GM21717 (cell line): ENCODE measurements around the gene DYNLT2B.
"Not testable (repeated sequence)": the region's sequence is repeated elsewhere in the genome, so short reads cannot be mapped to it uniquely, and the experiment has no call there.

Source experiments
- ATAC-seq: cut with Tn5 transposase; IDR thresholded peaks from one replicate; pipeline ENCODE4 v1.9.1; 2021; ENCODE audit warnings: mild to moderate bottlenecking, moderate library complexity; ENCODE audit not compliant: unreplicated experiment

DYNLT2B gene

DNA sequence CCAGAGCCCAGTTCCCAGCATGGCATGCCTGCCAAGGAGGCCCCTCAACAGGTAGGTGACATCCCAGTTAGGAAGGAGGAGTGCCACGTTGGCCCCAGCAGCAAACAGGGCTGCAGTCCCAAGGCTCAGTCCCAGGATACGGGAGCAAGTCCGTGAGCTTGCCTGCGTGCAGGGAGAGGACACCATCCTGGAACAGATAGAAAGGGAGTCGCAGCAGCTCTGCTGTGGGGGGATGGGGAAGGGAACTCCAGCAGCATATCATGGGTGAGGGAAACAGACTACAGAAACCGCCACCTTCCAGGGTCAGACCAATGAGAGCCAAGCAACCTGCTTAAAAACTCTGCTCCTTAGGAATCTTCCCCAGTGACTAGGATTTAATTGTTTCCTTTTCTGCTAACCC is 9.4 kb upstream of the DYNLT2B start:
- no peak for ATAC-seq

DNA sequence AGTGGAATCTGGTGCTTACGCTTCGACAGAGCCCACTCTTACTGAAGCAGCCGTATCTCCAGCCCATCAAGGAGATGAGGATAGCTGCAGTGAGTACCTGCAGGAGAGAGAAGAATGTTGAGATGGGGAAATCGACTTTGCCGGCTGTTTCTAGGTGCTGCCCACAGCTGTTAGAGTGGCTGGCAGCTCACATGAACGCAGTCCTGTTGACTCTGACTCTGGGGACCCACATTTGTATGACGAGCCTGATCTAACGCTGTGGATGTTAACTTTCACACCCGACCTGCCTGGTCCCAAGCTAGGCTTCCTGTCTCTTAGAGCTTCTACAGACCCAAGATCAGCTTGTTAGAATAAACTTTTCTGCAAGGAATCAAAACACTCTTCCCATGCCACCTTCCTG is 8.9 kb upstream of the DYNLT2B start:
- ATAC-seq = no peak

GRCh38 chr3:196323691-196324090 is 5.7 kb upstream of the DYNLT2B start:
- ATAC-seq = no peak

DNA sequence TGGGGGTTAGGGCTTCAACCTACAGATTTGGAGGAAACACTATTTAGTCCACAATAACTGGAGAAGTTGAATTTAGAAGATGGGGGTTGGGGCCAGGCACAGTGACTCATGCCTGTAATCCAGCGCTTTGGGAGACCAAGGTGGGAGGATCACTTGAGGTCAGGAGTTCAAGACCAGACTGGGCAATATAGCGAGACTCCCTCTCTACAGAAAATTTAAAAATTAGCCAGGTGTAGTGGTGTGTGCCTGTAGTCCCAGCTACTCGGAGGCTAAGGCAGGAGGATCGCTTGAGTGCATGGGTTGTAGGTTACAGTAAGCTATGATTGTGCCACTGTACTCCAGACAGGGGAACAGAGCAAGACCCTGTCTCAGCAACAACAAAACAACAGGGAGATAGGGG is 5.0 kb upstream of the DYNLT2B start:
- ATAC-seq = no peak

GRCh38 chr3:196321162-196321561 is 3.1 kb upstream of the DYNLT2B start:
- ATAC-seq = no peak

DNA sequence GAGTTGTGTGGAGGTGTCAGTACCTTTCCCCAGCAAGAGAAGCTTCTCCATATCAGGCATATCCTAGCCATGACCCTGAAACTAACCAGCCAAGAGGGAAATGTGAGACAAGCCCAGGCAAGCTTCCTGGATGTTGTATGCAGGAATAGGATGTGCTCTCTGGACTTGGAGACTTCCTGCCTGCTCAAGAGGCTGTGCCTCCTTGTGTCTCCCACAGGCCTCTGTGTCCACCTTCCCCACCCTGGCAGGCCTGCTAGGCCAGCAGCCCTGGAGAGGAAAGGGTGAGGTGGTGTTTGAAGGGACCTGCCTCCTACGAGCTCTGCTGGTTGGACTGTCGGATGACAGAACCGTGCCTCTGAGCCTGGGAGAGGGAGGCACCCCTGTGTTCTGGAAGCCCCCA is 2.1 kb upstream of the DYNLT2B start:
- ATAC-seq = no peak

GRCh38 chr3:196316799-196317686 is 997 bp downstream of the DYNLT2B start:
- not testable (repeated sequence) for ATAC-seq

GRCh38 chr3:196315821-196316220 is 2.2 kb downstream of the DYNLT2B start:
- no peak for ATAC-seq

DNA sequence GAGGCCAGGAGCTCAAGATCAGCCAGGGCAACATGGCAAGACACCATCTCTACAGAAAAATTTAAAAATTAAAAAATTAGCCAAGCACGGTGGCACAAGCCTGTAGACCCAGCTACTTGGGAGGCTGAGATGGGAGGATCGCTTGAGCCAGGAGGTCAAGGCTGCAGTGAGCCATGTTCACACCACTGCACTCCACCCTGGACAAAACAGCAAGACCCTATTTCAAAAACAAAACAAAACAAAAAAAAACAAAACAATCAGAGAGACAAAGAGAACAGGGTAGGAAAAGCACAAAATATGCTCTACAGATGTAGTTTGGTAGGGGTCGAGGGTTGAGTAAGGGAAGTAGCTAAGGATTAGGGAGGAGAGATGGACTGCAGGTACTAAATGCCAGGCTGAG is 3.4 kb downstream of the DYNLT2B start:
- ATAC-seq = no peak

DNA sequence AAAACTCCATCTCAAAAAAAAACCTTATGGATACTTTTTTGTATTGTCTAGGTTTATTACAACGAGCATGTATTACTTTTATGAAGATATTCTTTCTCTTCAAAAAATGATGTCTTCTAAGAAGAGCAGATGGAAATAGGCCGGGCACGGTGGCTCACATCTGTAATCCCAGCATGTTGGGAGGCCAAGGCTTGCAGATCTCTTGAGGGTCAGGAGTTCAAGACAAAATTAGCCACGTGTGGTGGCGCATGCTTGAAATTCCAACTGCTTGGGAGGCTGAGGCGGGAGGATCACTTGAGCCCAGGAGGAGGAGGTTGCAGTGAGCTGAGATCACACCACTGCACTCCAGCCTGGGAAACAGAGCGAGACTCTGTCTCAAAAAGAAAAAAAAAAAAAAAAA is 4.0 kb downstream of the DYNLT2B start:
- ATAC-seq = not testable (repeated sequence)

GRCh38 chr3:196302960-196303359 is 15.1 kb downstream of the DYNLT2B start:
- not testable (repeated sequence) for ATAC-seq

GRCh38 chr3:196302551-196302950 is 15.5 kb downstream of the DYNLT2B start:
- ATAC-seq = not testable (repeated sequence)

GRCh38 chr3:196298521-196298920 is 19.5 kb downstream of the DYNLT2B start:
- no peak for ATAC-seq

- ATAC-seq = no peak
Measured at GRCh38 chr3:196292286-196292923, 25.6 kb downstream of the DYNLT2B start.

- ATAC-seq = no peak
Measured at GRCh38 chr3:196288141-196288460, 29.9 kb downstream of the DYNLT2B start.

- ATAC-seq = peak; percentile 83
Measured at GRCh38 chr3:196287440-196288140, 30.4 kb downstream of the DYNLT2B start, which contains the start of gene PCYT1A. PCYT1A (minus strand) TSS chr3:196287726; CDS start chr3:196270531, 17,195 bp downstream.

- peak; percentile 13 for ATAC-seq
Measured at GRCh38 chr3:196287090-196287439, 31.0 kb downstream of the DYNLT2B start.

- no peak for ATAC-seq
Measured at GRCh38 chr3:196284396-196284795, 33.6 kb downstream of the DYNLT2B start.

GRCh38 chr3:196281962-196282361 is 36.1 kb downstream of the DYNLT2B start:
- ATAC-seq = no peak

- ATAC-seq = no peak
Measured at GRCh38 chr3:196280689-196281440, 37.2 kb downstream of the DYNLT2B start.

DNA sequence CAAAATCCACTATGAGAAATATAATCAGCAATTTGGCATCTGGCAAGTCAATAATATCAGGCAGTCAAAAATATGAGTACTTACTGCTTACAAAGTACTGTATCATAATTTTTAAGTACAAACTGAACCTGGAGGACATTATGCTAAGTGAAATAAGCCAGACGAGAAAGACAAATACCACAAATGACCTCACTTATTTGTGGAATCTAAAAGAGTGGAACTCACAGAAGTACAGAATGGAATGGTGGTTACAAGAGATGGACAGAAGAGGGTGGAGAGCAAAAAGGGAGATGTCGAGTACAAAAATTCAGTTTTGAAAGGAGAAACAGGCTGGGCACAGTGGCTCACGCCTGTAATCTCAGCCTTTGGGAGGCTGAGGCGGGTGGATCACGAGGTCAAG is 42.9 kb downstream of the DYNLT2B start:
- ATAC-seq = no peak
